GM19455 (cell line): ENCODE measurements around the gene GNLY.
"Not testable (repeated sequence)": the region's sequence is repeated elsewhere in the genome, so short reads cannot be mapped to it uniquely, and the experiment has no call there.

Source experiments
- ATAC-seq: cut with Tn5 transposase; IDR thresholded peaks from one replicate; pipeline ENCODE4 v1.9.1; 2021; ENCODE audit not compliant: unreplicated experiment

The GNLY gene

DNA sequence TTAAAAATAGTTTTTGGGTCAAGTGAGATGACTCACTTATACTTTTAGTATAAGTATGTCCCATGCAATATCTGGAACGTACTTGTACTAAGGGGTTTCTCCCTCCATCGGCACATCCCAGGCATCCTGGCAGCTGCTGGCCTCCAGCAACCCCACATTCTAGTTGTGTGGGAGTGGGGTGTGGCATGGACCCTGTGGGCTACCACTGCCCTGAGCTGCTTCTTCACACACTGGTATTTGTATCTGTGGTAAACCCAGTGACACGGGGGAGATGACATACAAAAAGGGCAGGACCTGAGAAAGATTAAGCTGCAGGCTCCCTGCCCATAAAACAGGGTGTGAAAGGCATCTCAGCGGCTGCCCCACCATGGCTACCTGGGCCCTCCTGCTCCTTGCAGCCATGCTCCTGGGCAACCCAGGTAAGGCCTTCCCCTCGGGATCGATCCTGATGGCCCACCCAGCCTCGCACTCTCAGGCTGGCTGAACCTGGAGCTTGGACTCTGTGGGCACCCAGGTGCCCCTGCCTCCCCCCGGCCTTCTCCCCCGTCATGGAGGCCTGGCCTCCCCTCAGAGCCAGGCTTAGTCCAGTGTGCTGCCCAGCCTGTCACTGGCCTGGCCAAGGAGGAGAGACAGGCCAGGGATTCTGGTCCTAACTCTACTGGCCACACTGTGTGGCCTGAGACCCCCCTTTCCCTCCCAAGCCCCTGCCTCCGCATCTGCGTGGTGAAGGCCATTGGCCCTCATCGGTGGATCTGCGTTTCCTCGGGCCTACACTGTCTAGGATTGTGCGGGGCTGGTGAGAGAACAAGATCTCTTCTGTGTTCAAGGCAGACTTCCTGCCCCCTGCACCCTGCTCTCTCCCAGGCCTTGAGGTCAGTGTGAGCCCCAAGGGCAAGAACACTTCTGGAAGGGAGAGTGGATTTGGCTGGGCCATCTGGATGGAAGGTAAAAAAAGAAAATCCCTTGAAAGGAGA, at the start of gene GNLY:
GNLY (plus strand) TSS at position 307 of the 974 bp plus-strand sequence; CDS start at position 368, 61 bp downstream.
- ATAC-seq, result no peak

DNA sequence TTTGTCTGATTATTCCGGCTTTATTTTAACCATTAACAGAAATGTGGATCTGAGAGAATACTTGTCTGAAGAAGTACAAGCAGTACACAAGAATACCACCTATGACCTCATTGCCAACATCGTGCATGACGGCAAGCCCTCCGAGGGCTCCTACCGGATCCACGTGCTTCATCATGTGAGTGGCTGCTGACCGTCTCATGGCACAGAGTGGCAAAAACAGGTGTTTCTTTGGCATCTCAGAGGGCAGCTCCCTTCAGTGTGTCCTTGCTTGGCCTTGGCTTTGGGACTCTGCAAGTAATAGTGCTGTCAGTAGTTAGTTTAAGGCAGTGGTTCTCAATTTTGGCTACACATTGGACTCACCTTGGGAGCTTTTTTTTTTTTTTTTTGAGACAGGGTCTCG, 49.2 kb upstream of the GNLY start:
- ATAC-seq, result no peak

DNA sequence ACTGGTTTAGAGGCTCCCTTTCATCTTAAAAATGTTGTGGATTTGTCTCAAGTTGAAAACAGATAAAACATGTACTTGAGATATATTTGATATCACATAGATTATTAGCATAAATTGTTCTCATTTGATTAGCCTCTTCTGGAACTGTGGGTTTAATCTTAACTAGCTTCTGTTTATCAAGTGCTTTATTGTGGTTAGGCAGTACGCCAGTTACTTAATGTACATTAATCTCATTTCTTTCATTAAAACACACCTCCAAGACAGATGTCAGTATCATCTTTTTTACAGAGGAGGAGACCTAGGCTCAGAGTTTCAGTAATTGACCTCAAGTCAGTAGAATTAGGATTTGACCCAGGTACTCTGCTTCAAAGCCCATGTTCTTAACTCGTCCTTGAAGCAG, 48.0 kb upstream of the GNLY start:
- no peak for ATAC-seq

DNA sequence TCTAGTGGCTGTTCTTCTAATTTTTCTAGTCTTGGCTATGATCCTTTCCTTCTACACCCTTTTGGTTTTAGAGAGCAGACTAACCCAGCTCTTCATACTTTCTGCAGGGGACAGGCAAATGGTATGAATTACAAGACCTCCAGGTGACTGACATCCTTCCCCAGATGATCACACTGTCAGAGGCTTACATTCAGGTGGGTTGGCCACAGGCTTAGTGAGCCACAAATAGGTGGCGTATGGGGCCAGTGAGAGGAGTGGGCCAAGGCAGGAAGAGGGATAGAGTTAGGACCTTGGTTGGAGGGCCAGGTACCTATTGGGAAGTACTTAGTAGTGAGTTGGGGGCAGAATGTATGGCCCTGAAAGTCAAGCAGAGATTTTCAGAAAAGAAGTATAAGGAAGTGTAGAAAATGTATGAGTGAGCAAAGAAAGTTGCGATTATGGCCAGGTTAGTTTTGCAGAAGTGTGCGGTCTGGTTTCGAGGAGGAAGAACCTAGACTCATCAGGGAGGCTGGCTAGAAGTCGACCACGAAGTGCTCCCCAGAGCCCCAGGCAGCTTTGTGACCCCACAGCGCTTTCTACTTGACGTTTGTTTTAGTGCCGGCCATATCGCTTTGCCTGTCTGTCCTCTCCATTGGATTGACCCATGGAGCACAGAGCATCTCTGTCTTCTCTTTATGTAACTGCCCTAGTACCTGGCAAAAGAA, 46.2 kb upstream of the GNLY start:
- peak; percentile 57 for ATAC-seq

DNA sequence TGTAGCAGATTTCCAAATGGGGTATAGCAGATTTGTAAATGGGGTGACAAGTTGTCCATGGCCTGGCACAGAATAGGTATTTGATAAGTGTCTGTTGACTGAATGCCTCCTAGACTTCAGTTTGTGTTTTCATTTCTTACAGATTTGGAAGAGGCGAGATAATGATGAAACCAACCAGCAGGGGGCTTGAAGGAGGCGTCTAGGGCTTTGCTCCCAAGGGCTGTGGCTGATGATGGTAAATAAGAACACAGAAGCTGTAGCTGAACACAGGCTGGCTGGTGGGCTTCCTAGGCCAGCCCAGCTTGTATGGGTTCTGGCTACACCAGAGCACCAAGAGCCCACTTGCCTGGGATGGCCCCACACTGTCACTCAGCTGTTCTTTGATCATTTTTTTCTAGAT, 45.5 kb upstream of the GNLY start:
- no peak for ATAC-seq

DNA sequence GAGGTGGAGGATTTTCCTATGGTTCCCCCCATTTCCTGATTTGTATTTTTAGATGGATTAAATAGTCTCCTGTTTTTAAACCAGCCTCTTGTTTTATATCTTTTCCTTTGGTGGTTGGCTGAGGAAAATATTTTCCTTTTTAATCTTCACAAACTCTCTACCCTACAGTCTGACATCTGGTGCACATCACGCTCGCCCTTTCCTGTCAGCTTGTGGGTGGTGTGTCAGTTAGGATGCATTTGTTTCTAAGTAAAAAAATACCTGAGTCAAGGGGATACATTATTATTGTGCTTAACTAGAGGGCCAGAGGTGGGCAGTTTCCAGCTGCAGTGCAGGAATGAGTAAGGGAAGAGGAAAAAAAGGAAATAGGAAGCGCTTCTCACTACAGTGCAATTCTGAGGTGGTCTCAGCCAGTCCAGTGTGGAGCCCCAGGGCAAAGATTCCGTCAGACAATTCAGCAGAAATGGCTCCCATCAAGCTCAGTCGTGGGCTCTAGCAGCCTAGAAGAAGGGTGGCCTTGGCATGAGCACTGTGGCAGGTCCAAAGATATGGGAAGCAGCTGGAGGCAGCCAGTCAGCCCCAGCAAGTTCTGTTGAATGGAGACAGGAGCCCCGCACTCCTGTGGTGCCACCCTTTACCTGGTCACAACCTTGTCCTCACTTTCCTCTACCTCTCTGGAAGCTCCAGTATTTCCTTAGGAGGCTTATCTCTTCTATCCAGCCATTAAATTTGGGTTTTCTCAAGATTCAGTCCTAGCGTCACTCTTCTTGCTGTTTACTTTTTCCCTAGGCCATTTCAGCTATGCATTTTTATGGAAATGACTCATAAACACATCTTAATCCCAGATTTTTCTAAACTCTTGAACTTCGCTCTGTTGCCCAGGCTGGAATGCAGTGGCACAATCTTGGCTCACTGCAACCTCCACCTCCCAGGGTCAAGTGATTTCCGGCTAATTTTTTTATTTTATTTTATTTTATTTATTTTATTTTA, 44.7 kb upstream of the GNLY start:
- no peak for ATAC-seq

DNA sequence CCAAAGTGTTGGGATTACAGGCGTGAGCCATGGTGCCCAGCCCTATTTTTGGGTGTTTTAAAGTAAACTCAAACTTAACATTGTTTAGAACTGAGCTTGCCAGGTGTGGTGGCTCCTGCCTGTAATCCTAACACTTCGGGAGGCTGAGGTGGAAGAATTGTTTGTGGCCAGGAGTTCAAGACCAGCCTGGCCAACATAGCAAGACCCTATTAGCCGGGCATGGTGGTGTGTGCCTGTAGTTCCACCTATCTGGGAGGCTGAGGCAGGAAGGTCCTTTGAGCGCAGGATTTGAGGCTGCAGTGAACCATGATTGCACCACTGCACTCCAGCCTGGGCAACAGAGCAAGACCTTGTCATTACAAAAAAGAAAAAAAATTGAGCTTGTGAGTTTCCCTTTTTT, 43.7 kb upstream of the GNLY start:
- ATAC-seq, result no peak

DNA sequence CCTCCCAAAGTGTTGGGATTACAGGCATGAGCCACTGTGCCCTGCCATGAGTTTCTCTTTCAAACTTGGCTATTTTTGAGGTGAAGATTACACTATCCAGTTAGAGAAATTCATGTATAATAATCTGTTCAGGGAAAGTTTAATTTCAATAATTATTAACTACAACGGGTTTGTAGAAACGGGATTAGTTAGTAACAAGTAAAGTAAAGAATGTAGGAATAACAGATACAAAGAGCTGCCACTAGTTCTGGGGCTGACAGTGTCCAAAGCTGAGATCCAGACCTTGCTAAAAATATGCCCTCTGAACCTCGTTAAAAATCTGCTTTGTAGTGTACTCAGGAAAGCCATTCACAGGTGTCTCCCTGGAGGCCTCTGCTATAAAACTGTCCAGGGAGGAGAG, 43.1 kb upstream of the GNLY start:
- no peak for ATAC-seq

DNA sequence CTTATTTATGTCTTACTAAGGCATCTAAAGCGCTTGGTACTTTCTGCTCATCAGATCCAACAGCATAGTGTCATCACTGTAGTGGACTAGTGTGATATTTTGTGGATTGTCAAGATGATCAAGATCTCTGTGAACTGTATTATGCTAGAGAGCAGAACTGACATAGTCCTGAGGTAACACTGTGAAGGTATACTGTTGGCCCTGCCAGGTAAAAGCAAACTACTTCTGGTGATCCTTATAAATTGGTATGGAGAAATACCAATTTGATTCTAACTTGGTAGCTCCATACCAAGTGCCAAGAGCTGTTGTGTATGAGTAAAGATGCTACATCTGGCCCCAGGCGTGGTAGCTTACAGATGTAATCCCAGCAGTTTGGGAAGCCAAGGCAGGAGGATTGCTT, 42.1 kb upstream of the GNLY start:
- no peak for ATAC-seq

DNA sequence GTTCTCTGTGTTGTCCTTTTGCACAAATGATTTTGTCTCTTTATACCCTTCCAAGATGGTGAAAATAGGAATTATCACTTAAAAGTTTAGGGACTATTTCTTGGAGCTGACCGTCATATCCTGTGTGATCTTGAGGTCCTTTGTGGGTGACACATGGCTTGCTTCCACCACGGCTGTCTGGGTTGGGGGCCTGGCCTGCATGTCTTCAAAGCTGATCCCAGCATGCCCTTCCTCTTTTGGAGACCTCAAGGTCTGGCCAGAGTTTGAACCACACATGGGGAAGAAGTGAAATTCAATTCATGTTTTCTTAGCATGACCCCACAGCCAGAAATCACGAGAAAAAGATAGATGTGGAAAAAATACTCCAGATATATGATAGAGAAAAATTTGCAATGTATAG, 40.2 kb upstream of the GNLY start:
- ATAC-seq, result no peak

DNA sequence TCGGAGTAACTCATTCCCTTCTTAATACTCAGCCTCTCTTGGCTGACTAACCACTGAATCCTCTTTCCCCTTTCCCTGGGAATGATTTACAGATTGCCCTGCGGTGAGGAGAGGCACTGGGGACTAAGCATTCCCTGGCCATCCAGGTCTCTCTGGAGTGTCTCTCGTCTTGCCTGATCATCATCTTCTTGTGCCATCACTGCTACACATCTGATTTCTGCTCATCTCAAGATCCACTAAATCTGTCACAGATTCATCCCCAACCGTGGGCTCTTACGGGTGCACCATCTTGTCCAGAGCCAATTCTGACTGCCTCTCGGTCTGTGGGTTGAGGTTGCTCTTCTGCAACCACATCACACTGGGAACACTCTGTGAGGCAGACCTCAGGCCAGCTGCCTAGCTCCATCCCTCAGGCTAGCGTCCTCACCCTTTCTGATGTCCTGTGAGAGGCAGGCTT, 38.2 kb upstream of the GNLY start:
- no peak for ATAC-seq

DNA sequence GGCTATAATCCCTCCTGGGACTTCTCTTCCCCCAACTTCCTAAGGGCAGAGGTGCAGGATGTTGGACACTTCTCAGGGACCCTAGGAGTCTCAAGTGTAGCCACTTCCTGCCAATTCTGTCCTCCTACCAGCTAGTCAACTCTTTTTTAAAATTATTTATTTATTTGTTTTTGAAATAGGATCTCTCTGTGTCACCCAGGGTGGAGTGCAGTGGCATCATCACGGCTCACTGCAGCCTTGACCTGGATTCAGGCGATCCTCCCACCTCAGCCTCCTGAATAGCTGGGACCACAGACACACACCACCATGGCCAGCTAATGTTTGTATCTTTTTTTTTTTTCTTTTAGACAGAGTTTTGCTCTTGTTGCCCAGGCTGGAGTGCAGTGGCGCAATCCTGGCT, 37.7 kb upstream of the GNLY start:
- ATAC-seq, result no peak

DNA sequence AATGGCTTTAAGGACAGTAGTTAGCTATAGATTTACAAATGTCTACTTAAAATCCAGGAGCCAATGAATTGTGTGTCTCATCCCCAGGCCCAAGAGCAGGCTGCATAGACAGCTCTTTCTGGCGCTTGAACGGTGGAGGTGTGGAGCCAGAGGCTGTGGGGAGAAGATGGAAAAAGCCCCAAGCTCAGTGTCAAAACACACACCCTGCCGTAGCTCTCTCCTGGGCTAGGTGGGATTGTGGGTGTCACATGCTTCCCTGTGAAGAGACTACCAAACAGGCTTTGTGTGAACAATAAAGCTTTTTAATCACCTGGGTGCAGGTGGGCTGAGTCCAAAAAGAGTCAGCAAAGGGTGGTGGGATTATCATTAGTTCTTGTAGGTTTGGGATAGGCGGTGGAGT, 36.8 kb upstream of the GNLY start:
- not testable (repeated sequence) for ATAC-seq

DNA sequence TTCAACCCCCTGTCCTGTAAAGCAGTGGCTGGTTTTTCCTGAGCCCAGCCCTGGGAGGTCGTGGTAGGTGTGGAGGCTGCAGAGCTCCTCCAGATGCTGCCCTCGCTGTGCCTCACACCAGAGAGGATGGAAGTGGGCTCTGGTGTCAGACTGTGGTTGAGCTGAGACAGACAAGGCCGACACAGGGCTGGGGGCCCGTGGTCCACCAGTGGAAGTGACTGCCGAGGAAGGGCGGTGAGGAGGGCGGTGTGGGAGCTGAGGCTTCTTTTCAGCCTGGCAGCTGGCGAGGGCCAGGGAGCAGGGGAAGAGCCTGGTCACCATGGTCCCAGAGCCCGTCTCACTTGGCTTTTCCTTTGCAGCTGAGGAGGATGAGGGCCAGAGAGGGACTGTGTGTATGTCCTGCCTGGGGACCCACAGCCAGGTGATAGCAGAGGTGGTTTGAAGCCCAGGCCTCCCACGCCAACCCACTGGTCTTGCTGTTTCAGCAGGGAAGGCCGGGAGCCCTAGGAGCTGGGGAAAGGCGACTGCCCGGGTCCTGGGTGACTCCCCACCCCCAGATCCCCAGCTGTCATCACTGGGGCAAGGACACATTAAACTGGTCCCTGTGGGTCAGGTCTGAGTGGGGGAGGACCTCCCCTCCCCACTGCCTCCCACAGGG, 34.7 kb upstream of the GNLY start:
- no peak for ATAC-seq

DNA sequence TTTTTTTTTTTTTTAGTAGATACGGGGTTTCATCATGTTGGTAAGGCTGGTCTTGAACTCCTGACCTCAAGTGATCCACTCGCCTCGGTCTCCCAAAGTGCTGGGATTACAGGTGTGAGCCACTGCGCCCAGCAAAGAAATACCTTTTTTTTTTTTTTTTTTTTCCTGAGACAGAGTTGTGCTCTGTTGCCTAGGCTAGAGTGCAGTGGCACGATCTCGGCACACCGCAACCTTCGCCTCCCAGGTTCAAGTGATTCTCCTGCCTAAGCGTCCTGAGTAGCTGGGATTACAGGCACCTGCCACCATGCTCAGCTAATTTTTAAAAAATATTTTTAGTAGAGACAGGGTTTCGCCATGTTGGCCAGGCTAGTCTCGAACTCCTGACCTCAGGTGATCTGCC, 33.9 kb upstream of the GNLY start:
- not testable (repeated sequence) for ATAC-seq

DNA sequence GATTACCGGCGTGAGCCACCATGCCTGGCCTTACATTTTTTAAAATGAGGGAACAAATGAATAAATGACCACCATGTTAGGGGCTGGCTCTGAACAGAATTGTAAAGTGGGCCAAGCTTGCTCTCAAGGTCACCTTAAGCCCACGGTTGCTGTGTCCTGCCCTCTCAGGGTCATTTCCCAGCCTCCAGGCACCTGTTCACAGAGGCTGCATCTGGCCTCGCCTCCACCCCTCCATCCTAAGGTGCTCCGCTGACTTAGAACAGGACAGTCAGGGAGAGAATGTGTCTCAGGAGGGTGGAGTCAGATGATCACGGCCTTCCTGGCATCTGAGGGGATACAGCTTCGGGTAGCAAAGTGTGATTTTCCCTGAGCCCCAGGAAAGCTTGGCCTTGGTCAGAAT, 33.4 kb upstream of the GNLY start:
- ATAC-seq, result no peak

DNA sequence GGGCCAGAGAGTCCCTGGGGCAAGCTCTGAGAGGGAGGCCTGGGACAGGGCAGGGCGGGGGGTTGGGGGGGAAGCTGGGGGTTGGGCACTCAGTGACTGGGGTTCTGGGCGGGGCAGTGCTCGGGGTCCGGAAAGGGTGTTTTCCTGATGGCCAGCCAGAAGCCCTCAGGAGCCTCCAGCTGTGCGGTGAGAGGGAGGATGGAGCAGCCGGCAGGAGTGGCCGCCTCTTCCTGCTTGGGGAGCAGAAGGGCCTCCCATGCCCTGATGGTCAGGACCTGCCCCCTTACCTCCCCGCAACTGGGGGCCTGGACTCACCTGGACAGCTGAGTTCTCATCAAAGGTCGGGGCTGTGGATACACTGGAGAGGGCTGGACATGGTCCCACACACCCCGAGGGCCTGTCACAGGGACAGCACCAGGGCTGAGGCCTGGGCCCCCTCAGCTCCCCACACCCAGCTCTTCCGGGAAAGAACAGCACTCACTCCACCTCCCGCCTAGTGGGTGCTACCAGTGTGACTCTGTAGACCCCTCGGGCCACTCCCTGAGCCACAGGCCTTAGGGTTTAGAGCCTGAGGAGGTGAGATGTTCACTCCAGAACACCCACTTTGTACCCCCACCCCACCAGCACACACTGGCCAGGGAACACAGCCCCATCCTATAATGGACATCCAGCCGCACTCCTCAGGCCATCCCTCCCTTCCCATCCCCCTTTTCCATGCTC, 32.9 kb upstream of the GNLY start:
- ATAC-seq, result no peak

DNA sequence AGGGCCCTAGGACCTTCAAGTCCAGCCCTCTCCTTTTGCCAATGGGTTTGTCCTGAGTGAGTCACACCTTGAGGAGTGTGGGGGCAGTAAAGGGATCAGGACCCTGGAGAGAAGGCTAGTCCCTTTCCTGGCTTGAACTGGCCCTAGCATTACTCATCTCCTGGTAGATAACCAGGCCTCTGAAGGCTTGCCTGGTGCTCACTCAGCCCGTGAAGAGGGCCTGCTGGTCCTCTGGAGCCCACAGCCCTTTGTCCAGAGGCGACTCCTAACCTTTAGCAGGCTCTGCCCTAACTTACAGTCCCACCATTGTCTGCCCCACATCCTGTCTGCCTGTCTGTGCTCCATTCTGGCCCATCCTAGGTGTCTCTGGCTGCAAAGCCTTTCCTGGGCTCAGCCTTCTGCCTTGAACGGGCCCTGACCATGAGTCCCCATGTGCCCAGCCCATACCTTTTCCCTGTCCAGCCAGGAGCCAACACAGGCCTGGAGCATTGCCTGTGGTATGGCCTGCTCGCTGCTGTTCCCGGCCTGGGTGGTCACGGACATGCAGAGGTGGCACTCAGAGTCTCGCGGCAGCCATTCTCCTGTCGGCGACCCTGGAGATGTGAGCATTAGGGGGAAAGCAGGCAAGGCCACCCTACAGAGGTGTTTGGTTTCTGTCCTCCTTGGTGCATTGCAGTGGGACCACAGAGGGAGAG, 31.1 kb upstream of the GNLY start:
- ATAC-seq, result no peak
